GM19372 (cell line): Measurements from ENCODE around the gene CFAP68.
A peak's percentile ranks its signal among the peaks of the same experiment; 100 is the strongest.
"Not testable (repeated sequence)": the region's sequence is repeated elsewhere in the genome, so short reads cannot be mapped to it uniquely, and the experiment has no call there.

Experiments
- ATAC-seq: cut with Tn5 transposase; IDR thresholded peaks from one replicate; pipeline ENCODE4 v1.9.1; 2021; ENCODE audit warnings: mild to moderate bottlenecking, low read depth, moderate library complexity; ENCODE audit not compliant: unreplicated experiment

Gene CFAP68

GRCh38 chr11:111916768-111917167 is 37.4 kb downstream of the CFAP68 start:
- no peak for ATAC-seq

GRCh38 chr11:111917312-111917711 is 38.0 kb downstream of the CFAP68 start:
- no peak for ATAC-seq

GRCh38 chr11:111917788-111918187 is 38.4 kb downstream of the CFAP68 start:
- no peak for ATAC-seq

- ATAC-seq = no peak
Measured at GRCh38 chr11:111918390-111919256, 39.3 kb downstream of the CFAP68 start, which contains the start of gene C11orf52. Gene C11orf52 (plus strand): TSS chr11:111918913. CDS start chr11:111918973, 60 bp downstream.

GRCh38 chr11:111920908-111921307 is 41.6 kb downstream of the CFAP68 start:
- ATAC-seq = no peak

GRCh38 chr11:111921541-111922230 is 42.3 kb downstream of the CFAP68 start:
- no peak for ATAC-seq

- ATAC-seq = no peak
Measured at GRCh38 chr11:111922803-111923202, 43.5 kb downstream of the CFAP68 start.

- ATAC-seq = no peak
Measured at GRCh38 chr11:111923351-111923788, 44.0 kb downstream of the CFAP68 start.

- no peak for ATAC-seq
Measured at GRCh38 chr11:111923951-111924350, 44.6 kb downstream of the CFAP68 start.

GRCh38 chr11:111925953-111926352 is 46.6 kb downstream of the CFAP68 start:
- ATAC-seq = no peak

GRCh38 chr11:111926505-111927391 is 47.4 kb downstream of the CFAP68 start:
- ATAC-seq = peak; percentile 87

GRCh38 chr11:111930472-111930871 is 51.1 kb downstream of the CFAP68 start:
- ATAC-seq = no peak

GRCh38 chr11:111932611-111932950 is 53.2 kb downstream of the CFAP68 start:
- no peak for ATAC-seq

- not testable (repeated sequence) for ATAC-seq
Measured at GRCh38 chr11:111933176-111933575, 53.8 kb downstream of the CFAP68 start.

GRCh38 chr11:111933872-111934271 is 54.5 kb downstream of the CFAP68 start:
- no peak for ATAC-seq

- no peak for ATAC-seq
Measured at GRCh38 chr11:111934306-111934705, 55.0 kb downstream of the CFAP68 start.
